ENCODE measurements around the gene BMP4. TPM values are rescaled to one million over a fixed set of nuclear protein-coding genes. Genes with fewer than 3 reads are reported as not detected.
"Not testable (repeated sequence)": the region's sequence is repeated elsewhere in the genome, so short reads cannot be mapped to it uniquely, and the experiment has no call there.

Gene BMP4
- polyA plus RNA-seq, 1 donor (not counting 4 experiments of a cell fraction or from before 2014, with no cell fraction given): 6.5 TPM

DNA sequence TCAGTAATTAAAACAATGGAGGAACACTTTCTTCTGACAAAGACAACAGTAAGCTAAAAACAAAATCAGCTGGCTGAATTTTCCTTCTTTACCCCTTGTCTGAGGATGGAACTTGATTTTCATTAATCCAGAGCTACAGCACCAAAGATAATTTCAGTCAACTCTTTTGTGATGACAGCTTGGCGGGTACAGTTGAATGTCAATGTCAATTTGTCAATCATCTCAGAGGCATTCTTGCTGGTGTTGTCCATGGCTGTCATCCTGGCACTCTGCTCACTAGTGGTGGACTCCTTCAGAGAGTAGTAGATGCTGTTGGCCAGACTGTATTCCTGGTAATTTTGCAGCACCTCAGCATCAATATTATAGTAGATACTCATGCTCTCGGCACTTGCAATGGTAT, 34.4 kb upstream of the BMP4 start:
- H3K4me3 ChIP-seq (ENCODE audit: control insufficient read depth in 2 of 3, extremely low read depth in 1 of 3, insufficient read depth in 2 of 3, low read depth in 1 of 3, low read length in 3 of 3): no peak overlapping the region
- no peaks in the 10 kb centered on the region for H3K9me3 ChIP-seq (ENCODE audit: control insufficient read depth, low read depth, low read length)
- dilution Hi-C loops (cut with MboI; ENCODE audit: extremely low pct_ligation_motif_present, low sequenced_read_pairs): no loop called here
- no peak overlapping the region for H2AFZ ChIP-seq (ENCODE audit: control insufficient read depth, low read length)
- FAIRE-seq: no peak
- no peaks in the 10 kb centered on the region for H3K36me3 ChIP-seq (ENCODE audit: control insufficient read depth in 2 of 2, extremely low read depth in 1 of 2, insufficient read depth in 2 of 2, low read length in 2 of 2)
- no peak for TF ChIP-seq EZH2 (IDR thresholded peaks at IDR 0.05; ENCODE audit: low read length)
- TF ChIP-seq, protein P1, sequence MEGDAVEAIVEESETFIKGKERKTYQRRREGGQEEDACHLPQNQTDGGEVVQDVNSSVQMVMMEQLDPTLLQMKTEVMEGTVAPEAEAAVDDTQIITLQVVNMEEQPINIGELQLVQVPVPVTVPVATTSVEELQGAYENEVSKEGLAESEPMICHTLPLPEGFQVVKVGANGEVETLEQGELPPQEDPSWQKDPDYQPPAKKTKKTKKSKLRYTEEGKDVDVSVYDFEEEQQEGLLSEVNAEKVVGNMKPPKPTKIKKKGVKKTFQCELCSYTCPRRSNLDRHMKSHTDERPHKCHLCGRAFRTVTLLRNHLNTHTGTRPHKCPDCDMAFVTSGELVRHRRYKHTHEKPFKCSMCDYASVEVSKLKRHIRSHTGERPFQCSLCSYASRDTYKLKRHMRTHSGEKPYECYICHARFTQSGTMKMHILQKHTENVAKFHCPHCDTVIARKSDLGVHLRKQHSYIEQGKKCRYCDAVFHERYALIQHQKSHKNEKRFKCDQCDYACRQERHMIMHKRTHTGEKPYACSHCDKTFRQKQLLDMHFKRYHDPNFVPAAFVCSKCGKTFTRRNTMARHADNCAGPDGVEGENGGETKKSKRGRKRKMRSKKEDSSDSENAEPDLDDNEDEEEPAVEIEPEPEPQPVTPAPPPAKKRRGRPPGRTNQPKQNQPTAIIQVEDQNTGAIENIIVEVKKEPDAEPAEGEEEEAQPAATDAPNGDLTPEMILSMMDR (optimal IDR thresholded peaks at IDR 0.05 in 1 of 3, IDR thresholded peaks at IDR 0.05 in 1 of 3, conservative IDR thresholded peaks at IDR 0.05 in 1 of 3; ENCODE audit: extremely low read depth in 1 of 3, insufficient read depth in 2 of 3, low read length in 3 of 3): no peak
- no peaks in the 10 kb centered on the region for H4K20me1 ChIP-seq (ENCODE audit: control insufficient read depth, extremely low read depth, insufficient read depth, low read length)
- H3K4me2 ChIP-seq (ENCODE audit: control insufficient read depth, extremely low read depth, insufficient read depth, low read depth, low read length): no peak overlapping the region
- DNase-seq (ENCODE audit: low read depth, low spot score): no peak
- peaks cover 9% of the 10 kb centered on the region for H3K4me1 ChIP-seq (ENCODE audit: control insufficient read depth, extremely low read depth, insufficient read depth, low read length)
- H3K27ac ChIP-seq (ENCODE audit: control insufficient read depth, insufficient read depth, low read length): no peak overlapping the region
- no peaks in the 10 kb centered on the region for H3K9me1 ChIP-seq (ENCODE audit: control insufficient read depth, extremely low read depth, insufficient read depth, low read length)
- H3K27me3 ChIP-seq (ENCODE audit: control insufficient read depth, extremely low read depth, insufficient read depth, low read length): no peaks in the 10 kb centered on the region
- H3K9ac ChIP-seq (ENCODE audit: control insufficient read depth, extremely low read depth, insufficient read depth, low read length): no peak overlapping the region
- H3K79me2 ChIP-seq (ENCODE audit: control insufficient read depth, insufficient read depth, low read length): no peaks in the 10 kb centered on the region

DNA sequence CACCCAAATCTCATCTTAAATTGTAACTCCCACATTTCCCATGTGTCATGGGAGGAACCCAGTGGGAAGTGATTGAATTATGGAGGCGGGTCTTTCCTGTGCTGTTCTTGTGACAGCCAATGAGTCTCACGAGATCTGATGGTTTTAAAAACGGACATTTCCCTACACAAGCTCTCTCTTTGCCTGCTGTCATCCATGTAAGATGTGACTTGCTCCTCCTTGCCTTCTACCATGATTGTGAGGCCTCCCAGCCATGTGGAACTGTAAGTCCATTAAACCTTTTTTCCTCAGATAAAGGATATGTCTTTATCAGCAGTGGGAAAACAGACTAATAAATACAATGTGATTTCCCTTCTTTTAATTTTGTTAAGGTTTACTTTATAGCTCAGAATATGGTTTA, 30.1 kb upstream of the BMP4 start:
- H3K4me1 ChIP-seq (ENCODE audit: control insufficient read depth, extremely low read depth, insufficient read depth, low read length); H3K27ac ChIP-seq (ENCODE audit: control insufficient read depth, insufficient read depth, low read length); H3K4me2 ChIP-seq (ENCODE audit: control insufficient read depth, extremely low read depth, insufficient read depth, low read depth, low read length); H3K79me2 ChIP-seq (ENCODE audit: control insufficient read depth, insufficient read depth, low read length); H3K36me3 ChIP-seq (ENCODE audit: control insufficient read depth in 2 of 2, extremely low read depth in 1 of 2, insufficient read depth in 2 of 2, low read length in 2 of 2); H2AFZ ChIP-seq (ENCODE audit: control insufficient read depth, low read length); H3K27me3 ChIP-seq (ENCODE audit: control insufficient read depth, extremely low read depth, insufficient read depth, low read length); H3K4me3 ChIP-seq (ENCODE audit: control insufficient read depth in 2 of 3, extremely low read depth in 1 of 3, insufficient read depth in 2 of 3, low read depth in 1 of 3, low read length in 3 of 3); H3K9me1 ChIP-seq (ENCODE audit: control insufficient read depth, extremely low read depth, insufficient read depth, low read length); dilution Hi-C loops (cut with MboI; ENCODE audit: extremely low pct_ligation_motif_present, low sequenced_read_pairs); H4K20me1 ChIP-seq (ENCODE audit: control insufficient read depth, extremely low read depth, insufficient read depth, low read length); DNase-seq (ENCODE audit: low read depth, low spot score); H3K9ac ChIP-seq (ENCODE audit: control insufficient read depth, extremely low read depth, insufficient read depth, low read length); H3K9me3 ChIP-seq (ENCODE audit: control insufficient read depth, low read depth, low read length); FAIRE-seq: not testable (repeated sequence)

DNA sequence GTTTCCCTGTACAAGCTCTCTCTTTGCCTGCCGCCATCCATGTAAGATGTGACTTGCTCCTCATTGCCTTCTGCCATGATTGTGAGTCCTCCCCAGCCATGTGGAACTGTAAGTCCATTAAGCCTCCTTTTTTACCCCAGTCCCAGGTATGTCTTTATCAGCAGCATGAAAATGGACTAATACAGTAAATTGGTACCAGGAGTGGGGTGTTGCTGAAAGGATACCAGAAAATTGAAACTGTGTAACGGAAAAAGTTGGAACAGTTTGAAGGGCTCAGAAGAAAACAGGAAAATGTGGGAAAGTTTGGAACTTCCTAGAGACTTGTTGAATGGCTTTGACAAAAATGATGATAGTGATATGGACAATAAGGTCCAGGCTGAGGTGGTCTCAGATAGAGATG, 28.3 kb upstream of the BMP4 start:
- not testable (repeated sequence) for FAIRE-seq; H3K9me3 ChIP-seq (ENCODE audit: control insufficient read depth, low read depth, low read length)

More for the DNA sequence above, 28.3 kb upstream of the BMP4 start:
- H2AFZ ChIP-seq (ENCODE audit: control insufficient read depth, low read length); H4K20me1 ChIP-seq (ENCODE audit: control insufficient read depth, extremely low read depth, insufficient read depth, low read length); H3K9me1 ChIP-seq (ENCODE audit: control insufficient read depth, extremely low read depth, insufficient read depth, low read length); H3K9ac ChIP-seq (ENCODE audit: control insufficient read depth, extremely low read depth, insufficient read depth, low read length); H3K4me2 ChIP-seq (ENCODE audit: control insufficient read depth, extremely low read depth, insufficient read depth, low read depth, low read length); H3K4me1 ChIP-seq (ENCODE audit: control insufficient read depth, extremely low read depth, insufficient read depth, low read length); dilution Hi-C loops (cut with MboI; ENCODE audit: extremely low pct_ligation_motif_present, low sequenced_read_pairs); H3K36me3 ChIP-seq (ENCODE audit: control insufficient read depth in 2 of 2, extremely low read depth in 1 of 2, insufficient read depth in 2 of 2, low read length in 2 of 2); DNase-seq (ENCODE audit: low read depth, low spot score); H3K27ac ChIP-seq (ENCODE audit: control insufficient read depth, insufficient read depth, low read length); H3K4me3 ChIP-seq (ENCODE audit: control insufficient read depth in 2 of 3, extremely low read depth in 1 of 3, insufficient read depth in 2 of 3, low read depth in 1 of 3, low read length in 3 of 3); H3K79me2 ChIP-seq (ENCODE audit: control insufficient read depth, insufficient read depth, low read length); H3K27me3 ChIP-seq (ENCODE audit: control insufficient read depth, extremely low read depth, insufficient read depth, low read length): not testable (repeated sequence)
